HG03175 (cell line): Measurements from ENCODE around the gene LRIG1.

ENCODE experiments used
- ATAC-seq: cut with Tn5 transposase; IDR thresholded peaks from one replicate; pipeline ENCODE4 v1.9.1; 2021; ENCODE audit warnings: mild to moderate bottlenecking, moderate library complexity; ENCODE audit not compliant: unreplicated experiment

The LRIG1 gene

GRCh38 chr3:66507423-66508260, 6.8 kb upstream of the LRIG1 start:
- no peak for ATAC-seq

GRCh38 chr3:66506154-66506553, 5.3 kb upstream of the LRIG1 start:
- ATAC-seq: no peak

GRCh38 chr3:66504850-66505641, 4.2 kb upstream of the LRIG1 start:
- ATAC-seq: no peak

- ATAC-seq: no peak
Measured at GRCh38 chr3:66502981-66503380, 2.2 kb upstream of the LRIG1 start.

GRCh38 chr3:66502245-66502874, 1.5 kb upstream of the LRIG1 start:
- ATAC-seq: no peak

GRCh38 chr3:66501483-66502244, 842 bp upstream of the LRIG1 start:
- no peak for ATAC-seq

GRCh38 chr3:66499881-66500575, 794 bp downstream of the LRIG1 start:
- peak; percentile 23 for ATAC-seq

GRCh38 chr3:66498687-66499621, 1.9 kb downstream of the LRIG1 start:
- no peak for ATAC-seq

- ATAC-seq: no peak
Measured at GRCh38 chr3:66497985-66498671, 2.7 kb downstream of the LRIG1 start.

GRCh38 chr3:66497288-66497984, 3.4 kb downstream of the LRIG1 start:
- ATAC-seq: no peak

- no peak for ATAC-seq
Measured at GRCh38 chr3:66496746-66497145, 4.1 kb downstream of the LRIG1 start.

- ATAC-seq: no peak
Measured at GRCh38 chr3:66496301-66496700, 4.5 kb downstream of the LRIG1 start.

- no peak for ATAC-seq
Measured at GRCh38 chr3:66495668-66496045, 5.2 kb downstream of the LRIG1 start.

- ATAC-seq: no peak
Measured at GRCh38 chr3:66494959-66495667, 5.7 kb downstream of the LRIG1 start.

- no peak for ATAC-seq
Measured at GRCh38 chr3:66493458-66494099, 7.2 kb downstream of the LRIG1 start.

GRCh38 chr3:66492672-66493071, 8.2 kb downstream of the LRIG1 start:
- no peak for ATAC-seq

GRCh38 chr3:66492071-66492470, 8.8 kb downstream of the LRIG1 start:
- ATAC-seq: no peak
